H9 (cell line): ENCODE results near the gene NARF. TPM values are rescaled to one million over a fixed set of nuclear protein-coding genes. Genes with fewer than 3 reads are reported as not detected.
"Not testable (repeated sequence)": the region's sequence is repeated elsewhere in the genome, so short reads cannot be mapped to it uniquely, and the experiment has no call there.

Experiments
- DNase-seq: peaks from one replicate; pipeline ENCODE4 v3.0.0-alpha.2; 2017
- H2AFZ ChIP-seq: one replicate; pipeline ENCODE4 v1.6.1; 2013; ENCODE audit warnings: mild to moderate bottlenecking, low read length, control low read depth, moderate library complexity
- H2AK5ac ChIP-seq: 2 replicates; pipeline ENCODE4 v1.6.1; 2013; ENCODE audit warnings: low read length, control low read depth, mixed read lengths; ENCODE audit not compliant: insufficient read length
- H2BK120ac ChIP-seq: one replicate; pipeline ENCODE4 v1.6.1; 2013; ENCODE audit warnings: low read depth, mild to moderate bottlenecking, low read length, control low read depth, inconsistent platforms; ENCODE audit not compliant: poor library complexity, severe bottlenecking
- H2BK12ac ChIP-seq: 2 replicates; pipeline ENCODE4 v1.6.1; 2013; ENCODE audit warnings: low read length, control low read depth, mixed read lengths, low read depth; ENCODE audit not compliant: insufficient read length
- H2BK15ac ChIP-seq: 2 replicates; pipeline ENCODE4 v1.6.1; 2013; ENCODE audit warnings: low read depth, low read length, control low read depth
- H2BK20ac ChIP-seq: one replicate; pipeline ENCODE4 v1.6.1; 2013; ENCODE audit warnings: low read depth, mild to moderate bottlenecking, low read length, control low read depth, inconsistent platforms; ENCODE audit not compliant: poor library complexity, severe bottlenecking
- H2BK5ac ChIP-seq: 2 replicates; pipeline ENCODE4 v1.6.1; 2013; ENCODE audit warnings: low read length, control low read depth, mixed read lengths; ENCODE audit not compliant: insufficient read length
- H3K14ac ChIP-seq: 2 replicates; pipeline ENCODE4 v1.6.1; 2013; ENCODE audit warnings: low read length, control low read depth; ENCODE audit not compliant: insufficient read depth
- H3K18ac ChIP-seq: 2 replicates; pipeline ENCODE4 v1.6.1; 2013; ENCODE audit warnings: low read depth, mild to moderate bottlenecking, mixed read lengths, low read length, control low read depth; ENCODE audit not compliant: insufficient read length
- H3K23ac ChIP-seq: 2 replicates; pipeline ENCODE4 v1.6.1; 2013; ENCODE audit warnings: low read length, control low read depth, mixed read lengths, low read depth; ENCODE audit not compliant: insufficient read length
- H3K23me2 ChIP-seq: 2 replicates; pipeline ENCODE4 v1.6.1; 2013; ENCODE audit warnings: low read depth, mild to moderate bottlenecking, mixed read lengths, low read length, control low read depth; ENCODE audit not compliant: insufficient read length, poor library complexity, severe bottlenecking
- H3K27ac ChIP-seq: 2 replicates; pipeline ENCODE4 v1.5.1; 2013; ENCODE audit warnings: low read length, control low read depth, mixed read lengths, low read depth; ENCODE audit not compliant: insufficient read length
- H3K27me3 ChIP-seq: 2 replicates; pipeline ENCODE4 v1.6.1; 2013; ENCODE audit warnings: low read length, control low read depth, inconsistent platforms; ENCODE audit not compliant: insufficient read depth
- H3K4ac ChIP-seq: 2 replicates; pipeline ENCODE4 v1.6.1; 2013; ENCODE audit warnings: low read depth, mild to moderate bottlenecking, control low read depth, inconsistent platforms, low read length, moderate library complexity
- H3K4me1 ChIP-seq: 2 replicates; pipeline ENCODE4 v1.6.1; 2013; ENCODE audit warnings: low read length, control low read depth, inconsistent platforms; ENCODE audit not compliant: insufficient read depth
- H3K4me2 ChIP-seq: 2 replicates; pipeline ENCODE4 v1.6.1; 2013; ENCODE audit warnings: low read length, control low read depth, mixed read lengths; ENCODE audit not compliant: insufficient read length, insufficient read depth
- H3K56ac ChIP-seq: 2 replicates; pipeline ENCODE4 v1.6.1; 2013; ENCODE audit warnings: low read depth, mild to moderate bottlenecking, mixed read lengths, low read length, control low read depth; ENCODE audit not compliant: insufficient read length
- H3K79me1 ChIP-seq: 2 replicates; pipeline ENCODE4 v1.6.1; 2013; ENCODE audit warnings: low read depth, mild to moderate bottlenecking, moderate library complexity, low read length, control low read depth, inconsistent platforms; ENCODE audit not compliant: insufficient read depth, poor library complexity, severe bottlenecking
- H3K79me2 ChIP-seq: 2 replicates; pipeline ENCODE4 v1.6.1; 2013; ENCODE audit warnings: low read length, control low read depth, inconsistent platforms; ENCODE audit not compliant: insufficient read depth
- H3K9ac ChIP-seq: 2 replicates; pipeline ENCODE4 v1.6.1; 2013; ENCODE audit warnings: low read length, control low read depth, mixed read lengths; ENCODE audit not compliant: insufficient read length; ENCODE audit errors: extremely low read depth
- H3K9me3 ChIP-seq: one replicate; pipeline ENCODE4 v1.6.1; 2013; ENCODE audit warnings: low read depth, low read length, inconsistent platforms; ENCODE audit not compliant: control insufficient read depth
- H3T11ph ChIP-seq: one replicate; pipeline ENCODE4 v1.6.1; 2013; ENCODE audit warnings: mild to moderate bottlenecking, low read length, control low read depth, inconsistent platforms
- H4K20me1 ChIP-seq: one replicate; pipeline ENCODE4 v1.6.1; 2013; ENCODE audit not compliant: control insufficient read depth, insufficient read length, insufficient read depth
- H4K5ac ChIP-seq: 2 replicates; pipeline ENCODE4 v1.6.1; 2013; ENCODE audit warnings: low read depth, mild to moderate bottlenecking, mixed read lengths, low read length, control low read depth; ENCODE audit not compliant: insufficient read length
- H4K8ac ChIP-seq: replicated peaks from 2 replicates; pipeline ENCODE4 v1.6.1; 2013; ENCODE audit warnings: low read length, control low read depth, mixed read lengths, low read depth; ENCODE audit not compliant: insufficient read length
- H4K91ac ChIP-seq: 2 replicates; pipeline ENCODE4 v1.6.1; 2013; ENCODE audit warnings: low read depth, mild to moderate bottlenecking, moderate library complexity, mixed read lengths, low read length, control low read depth; ENCODE audit not compliant: insufficient read length
- H3K27ac Mint-ChIP-seq, 3 experiments: 2 replicates in 2 of 3; 3 replicates in 1 of 3; pipeline ENCODE4 v1.8.0; 2020 to 2021; ENCODE audit warnings: mixed read lengths in 3 of 3, mild to moderate bottlenecking in 1 of 3, moderate library complexity in 1 of 3
- H3K27me3 Mint-ChIP-seq: 2 replicates; pipeline ENCODE4 v1.8.0; 2021; ENCODE audit warnings: low read depth, mild to moderate bottlenecking, moderate library complexity, mixed read lengths
- H3K36me3 Mint-ChIP-seq, 3 experiments: 2 replicates in 2 of 3; 3 replicates in 1 of 3; pipeline ENCODE4 v1.8.0; 2020 to 2021; ENCODE audit warnings: low read depth in 3 of 3, mixed read lengths in 3 of 3; ENCODE audit not compliant: insufficient read depth in 1 of 3
- H3K4me1 Mint-ChIP-seq, 2 experiments: 2 replicates each; pipeline ENCODE4 v1.8.0; 2020; ENCODE audit warnings: mixed read lengths in 2 of 2
- H3K4me3 Mint-ChIP-seq, 2 experiments: 2 replicates in 1 of 2; 3 replicates in 1 of 2; pipeline ENCODE4 v1.8.0; 2020 to 2021; ENCODE audit warnings: mild to moderate bottlenecking in 2 of 2, mixed read lengths in 2 of 2, moderate library complexity in 1 of 2
- H3K9me3 Mint-ChIP-seq, 2 experiments: 2 replicates in 1 of 2; 3 replicates in 1 of 2; pipeline ENCODE4 v1.8.0; 2020; ENCODE audit warnings: mild to moderate bottlenecking in 2 of 2, mixed read lengths in 2 of 2, moderate library complexity in 1 of 2
- WGBS: extraction: QIAGEN DNeasy Blood & Tissue Kit; methylation state at CpG from one replicate; pipeline ENCODE4 v1.1.7; 2013; ENCODE audit warnings: missing lambda C conversion rate, low lambda C conversion rate, mixed read lengths; ENCODE audit not compliant: insufficient read length; ENCODE audit errors: extremely low coverage; 5-methylcytosine and 5-hydroxymethylcytosine counted together
- total RNA-seq: library from RNA; stranded (reverse); gene quantifications from 2 replicates; pipeline ENCODE4 v1.2.1, GENCODE V29; 2021

NARF gene
- total RNA-seq, 1 experiment from 2014 or later = 124 TPM

DNA sequence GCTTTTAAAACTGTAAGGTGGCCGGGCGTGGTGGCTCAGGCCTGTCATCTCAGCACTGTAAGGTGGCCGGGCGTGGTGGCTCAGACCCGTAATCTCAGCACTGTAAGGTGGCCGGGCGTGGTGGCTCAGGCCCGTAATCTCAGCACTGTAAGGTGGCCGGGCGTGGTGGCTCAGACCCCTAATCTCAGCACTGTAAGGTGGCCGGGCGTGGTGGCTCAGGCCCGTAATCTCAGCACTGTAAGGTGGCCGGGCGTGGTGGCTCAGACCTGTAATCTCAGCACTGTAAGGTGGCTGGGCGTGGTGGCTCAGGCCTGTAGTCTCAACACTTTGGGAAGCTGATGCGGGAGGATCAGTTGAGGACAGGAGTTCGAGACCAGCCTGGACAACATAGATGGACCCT lies 80.5 kb downstream of the NARF start:
- not testable (repeated sequence) for H3K4me1 ChIP-seq, H3K27me3 ChIP-seq, H3K4me3 Mint-ChIP-seq, H2AFZ ChIP-seq, H3K56ac ChIP-seq, H3K79me1 ChIP-seq, H3K9ac ChIP-seq, H2AK5ac ChIP-seq, H4K91ac ChIP-seq, H2BK5ac ChIP-seq, H3K23ac ChIP-seq, H4K5ac ChIP-seq, H3K4me2 ChIP-seq, H3K36me3 Mint-ChIP-seq, H3K9me3 ChIP-seq, H3K27me3 Mint-ChIP-seq, H3K9me3 Mint-ChIP-seq, H3K27ac ChIP-seq, H2BK12ac ChIP-seq, H3K23me2 ChIP-seq, H2BK15ac ChIP-seq, H2BK20ac ChIP-seq, H3T11ph ChIP-seq, H3K14ac ChIP-seq, H2BK120ac ChIP-seq, H3K18ac ChIP-seq, H4K20me1 ChIP-seq, DNase-seq, H3K4ac ChIP-seq, H4K8ac ChIP-seq
- peaks cover 33% of the 10 kb centered on the region in 2 experiments for H3K4me1 Mint-ChIP-seq
- peaks cover 67% of the 10 kb centered on the region; the same call in 1 of the 2 replicates for H3K79me2 ChIP-seq
- peak overlapping the region in 2 of 3 experiments; percentile 8 to 17; a peak in 1 of 7 replicates for H3K27ac Mint-ChIP-seq
- no CpG with 5 or more reads among the region's 18 CpGs for WGBS

Other genes with a start within 250 kb of the NARF start
- 11.0 and 14.6 TPM in 2 replicates for gene CCDC57, start 245.9 kb upstream of the NARF start, total RNA-seq
- gene SLC16A3, start 229.7 kb upstream of the NARF start, total RNA-seq = 26.0 and 28.4 TPM in 2 replicates
- gene CSNK1D, start 185.0 kb upstream of the NARF start, total RNA-seq = 137 and 144 TPM in 2 replicates
- gene CD7, start 141.1 kb upstream of the NARF start, total RNA-seq = 0.22 and 0.35 TPM in 2 replicates
- gene SECTM1, start 125.0 kb upstream of the NARF start, total RNA-seq = 0.28 and 0.70 TPM in 2 replicates
- gene TEX19, start 99.5 kb upstream of the NARF start, total RNA-seq = 1.4 and 1.5 TPM in 2 replicates
- gene UTS2R, start 87.0 kb upstream of the NARF start, total RNA-seq = 0.75 and 0.94 TPM in 2 replicates
- 23.2 and 24.1 TPM in 2 replicates for gene HEXD, start 40.4 kb upstream of the NARF start, total RNA-seq
- gene OGFOD3, start 40.2 kb upstream of the NARF start, total RNA-seq = 25.4 and 27.8 TPM in 2 replicates
- 80.4 and 81.7 TPM in 2 replicates for gene CYBC1, start 8.0 kb upstream of the NARF start, total RNA-seq
- 59.6 and 72.0 TPM in 2 replicates for gene FOXK2, start 61.0 kb downstream of the NARF start, total RNA-seq
- gene WDR45B, start 189.7 kb downstream of the NARF start, total RNA-seq = 105 and 110 TPM in 2 replicates
- gene RAB40B, start 240.0 kb downstream of the NARF start, total RNA-seq = 3.5 and 5.1 TPM in 2 replicates